WTC11 (cell line): ENCODE measurements around the gene LRRFIP1. TPM values are rescaled to one million over a fixed set of nuclear protein-coding genes. Genes with fewer than 3 reads are reported as not detected.

Source experiments
- ATAC-seq: fragments of 200-7000 bp; cut with Tn5 transposase; 2 replicates; pipeline ENCODE4 v1.10.0; 2021; ENCODE audit warnings: mild to moderate bottlenecking, moderate library complexity
- CTCF ChIA-PET: fragments of 300-600 bp; sonication (Branson Sonifier 250); formaldehyde crosslinking; loops from one replicate; lab custom pipeline; 2021; ENCODE audit warnings: antibody characterized with exemption; lab: Charles Lee
- POLR2A ChIA-PET: fragments of 350-600 bp; sonication (Branson Sonifier 250); formaldehyde crosslinking; loops from one replicate; lab custom pipeline; 2021; ENCODE audit warnings: antibody characterized with exemption; lab: Charles Lee
- DNase-seq: peaks from one replicate; pipeline ENCODE4 v3.0.0; 2021; ENCODE audit warnings: low spot score
- H3K27ac Mint-ChIP-seq: 2 replicates; pipeline ENCODE4 v1.8.0; 2021; ENCODE audit warnings: mixed read lengths
- H3K27me3 Mint-ChIP-seq: 2 replicates; pipeline ENCODE4 v1.8.0; 2021; ENCODE audit warnings: low read depth, mild to moderate bottlenecking, moderate library complexity, mixed read lengths
- H3K36me3 Mint-ChIP-seq: 2 replicates; pipeline ENCODE4 v1.8.0; 2021; ENCODE audit warnings: mixed read lengths
- H3K4me1 Mint-ChIP-seq: 2 replicates; pipeline ENCODE4 v1.8.0; 2022; ENCODE audit warnings: mixed read lengths
- H3K4me3 Mint-ChIP-seq: 2 replicates; pipeline ENCODE4 v1.8.0; 2021; ENCODE audit warnings: mild to moderate bottlenecking, moderate library complexity, mixed read lengths
- H3K9me3 Mint-ChIP-seq: 2 replicates; pipeline ENCODE4 v1.8.0; 2021; ENCODE audit warnings: mixed read lengths
- EMX1 ChIP-seq: fragments of 250-450 bp; sonication (Bioruptor Pico); IDR thresholded peaks from 2 replicates; pipeline ENCODE4 v1.8.0; 2021; ENCODE audit warnings: mild to moderate bottlenecking
- JUN ChIP-seq: sonication (generic); formaldehyde crosslinking; IDR thresholded peaks from 2 replicates; pipeline ENCODE4 v1.8.0; 2023; ENCODE audit warnings: mild to moderate bottlenecking, missing genetic modification reagents
- MYBL2 ChIP-seq: sonication (generic); formaldehyde crosslinking; IDR thresholded peaks from 2 replicates; pipeline ENCODE4 v1.8.1; 2023; ENCODE audit warnings: mild to moderate bottlenecking, moderate library complexity, missing genetic modification reagents
- NR2C2 ChIP-seq: sonication (generic); formaldehyde crosslinking; IDR thresholded peaks from 2 replicates; pipeline ENCODE4 v1.8.0; 2022; ENCODE audit warnings: mild to moderate bottlenecking, missing genetic modification reagents
- PRRX2 ChIP-seq: fragments of 250-450 bp; sonication (Bioruptor Pico); IDR thresholded peaks from 2 replicates; pipeline ENCODE4 v1.8.0; 2021; ENCODE audit warnings: mild to moderate bottlenecking
- TEAD1 ChIP-seq: sonication (generic); formaldehyde crosslinking; IDR thresholded peaks from 2 replicates; pipeline ENCODE4 v1.8.0; 2022; ENCODE audit warnings: mild to moderate bottlenecking, missing genetic modification reagents
- ZNF121 ChIP-seq: sonication (generic); formaldehyde crosslinking; IDR thresholded peaks from 2 replicates; pipeline ENCODE4 v1.8.0; 2023; ENCODE audit warnings: missing genetic modification reagents
- ZNF416 ChIP-seq: fragments of 250-450 bp; sonication (Bioruptor Pico); IDR thresholded peaks from 2 replicates; pipeline ENCODE4 v1.9.0; 2021; ENCODE audit warnings: mild to moderate bottlenecking, inconsistent platforms
- total RNA-seq: library from RNA; stranded (reverse); gene quantifications from 3 replicates; pipeline ENCODE4 v1.2.3, GENCODE V29; 2021
- TF ChIP-seq, protein P1 (sequence below): sonication (generic); formaldehyde crosslinking; IDR thresholded peaks from 2 replicates; pipeline ENCODE4 v1.8.1; 2022; ENCODE audit warnings: low read depth, missing genetic modification reagents, borderline replicate concordance
- TF ChIP-seq, protein P2 (sequence below): fragments of 250-450 bp; sonication (Bioruptor Pico); IDR thresholded peaks from 2 replicates; pipeline ENCODE4 v1.9.0; 2021; ENCODE audit warnings: mild to moderate bottlenecking, borderline replicate concordance
- TF ChIP-seq, protein P3 (sequence below): sonication (generic); formaldehyde crosslinking; IDR thresholded peaks from 2 replicates; pipeline ENCODE4 v1.8.1; 2023; ENCODE audit warnings: mild to moderate bottlenecking, missing genetic modification reagents
- TF ChIP-seq, protein P4 (sequence below): sonication (generic); formaldehyde crosslinking; IDR thresholded peaks from 2 replicates; pipeline ENCODE4 v1.8.1; 2023; ENCODE audit warnings: mild to moderate bottlenecking, missing genetic modification reagents, moderate library complexity
- TF ChIP-seq, protein P5 (sequence below): fragments of 200-600 bp; IDR thresholded peaks from 2 replicates; pipeline ENCODE4 v1.8.0; 2022; ENCODE audit warnings: antibody characterized with exemption

Gene LRRFIP1
- total RNA-seq, 1 experiment from 2014 or later = 88.4 TPM

DNA sequence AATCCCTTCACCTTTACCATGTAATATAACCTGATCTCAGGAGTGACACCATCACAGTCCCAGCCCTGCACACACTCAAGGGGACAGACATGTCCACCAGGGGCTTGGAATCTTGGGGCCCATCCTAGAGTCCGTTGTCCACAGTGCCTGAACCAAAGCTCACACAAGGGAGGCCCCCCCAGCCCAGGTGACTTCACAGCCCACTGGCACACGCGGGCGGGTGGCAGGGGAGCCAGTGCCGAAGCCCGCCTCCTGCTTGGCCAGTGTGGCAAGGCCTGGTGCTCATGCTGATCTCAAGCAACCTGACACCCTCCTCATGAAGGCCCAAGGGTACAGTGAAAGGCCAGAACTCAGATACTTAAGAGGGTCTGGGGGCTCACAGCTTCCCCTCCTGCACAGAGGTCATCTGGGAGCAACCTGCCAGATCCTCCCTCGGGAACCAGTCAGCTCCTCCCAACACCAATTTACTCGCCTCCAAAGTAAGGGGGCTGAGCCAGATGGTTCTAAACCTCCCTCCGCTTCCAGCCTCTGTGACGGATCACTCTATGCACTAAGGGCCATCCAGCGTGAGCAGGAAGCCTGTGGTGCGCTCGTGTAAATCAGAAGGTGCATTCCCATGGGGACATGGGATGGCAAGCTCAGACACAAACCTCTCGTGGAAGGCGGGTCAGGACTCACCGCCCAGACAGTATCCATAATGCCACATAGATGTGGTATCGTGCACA lies 33.6 kb upstream of the LRRFIP1 start:
- POLR2A ChIA-PET = interaction anchor here (2.0 kb wide), 1 partner anchor 9 kb away, joined by 8 read pairs; no protein-coding TSS in a partner anchor
- H3K9me3 Mint-ChIP-seq = no peaks in the 10 kb centered on the region
- no peak; the same call in 1 of the 2 replicates for ATAC-seq
- CTCF ChIA-PET = interaction anchor here (1.4 to 5.5 kb wide), 5 partner anchors 8 to 93 kb away, joined by 5 to 37 read pairs (median 32); no protein-coding TSS in a partner anchor
- no peak for DNase-seq
- peak overlapping the region; percentile 91 for H3K27ac Mint-ChIP-seq
- H3K36me3 Mint-ChIP-seq = no peaks in the 10 kb centered on the region
- H3K4me1 Mint-ChIP-seq = peaks cover 76% of the 10 kb centered on the region
- H3K27me3 Mint-ChIP-seq = no peaks in the 10 kb centered on the region; the same call in 1 of the 2 replicates
- H3K4me3 Mint-ChIP-seq = peak overlapping the region; percentile 28; the same call in 1 of the 2 replicates
- TF ChIP-seq ZNF416 (CRISPR knock-in tag) (no peak), JUN (CRISPR knock-in tag) (no peak), EMX1 (no peak), MYBL2 (CRISPR knock-in tag) (no peak)
- TF ChIP-seq, protein P1, sequence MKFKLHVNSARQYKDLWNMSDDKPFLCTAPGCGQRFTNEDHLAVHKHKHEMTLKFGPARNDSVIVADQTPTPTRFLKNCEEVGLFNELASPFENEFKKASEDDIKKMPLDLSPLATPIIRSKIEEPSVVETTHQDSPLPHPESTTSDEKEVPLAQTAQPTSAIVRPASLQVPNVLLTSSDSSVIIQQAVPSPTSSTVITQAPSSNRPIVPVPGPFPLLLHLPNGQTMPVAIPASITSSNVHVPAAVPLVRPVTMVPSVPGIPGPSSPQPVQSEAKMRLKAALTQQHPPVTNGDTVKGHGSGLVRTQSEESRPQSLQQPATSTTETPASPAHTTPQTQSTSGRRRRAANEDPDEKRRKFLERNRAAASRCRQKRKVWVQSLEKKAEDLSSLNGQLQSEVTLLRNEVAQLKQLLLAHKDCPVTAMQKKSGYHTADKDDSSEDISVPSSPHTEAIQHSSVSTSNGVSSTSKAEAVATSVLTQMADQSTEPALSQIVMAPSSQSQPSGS (CRISPR knock-in tag) = no peak
- TF ChIP-seq, protein P2, sequence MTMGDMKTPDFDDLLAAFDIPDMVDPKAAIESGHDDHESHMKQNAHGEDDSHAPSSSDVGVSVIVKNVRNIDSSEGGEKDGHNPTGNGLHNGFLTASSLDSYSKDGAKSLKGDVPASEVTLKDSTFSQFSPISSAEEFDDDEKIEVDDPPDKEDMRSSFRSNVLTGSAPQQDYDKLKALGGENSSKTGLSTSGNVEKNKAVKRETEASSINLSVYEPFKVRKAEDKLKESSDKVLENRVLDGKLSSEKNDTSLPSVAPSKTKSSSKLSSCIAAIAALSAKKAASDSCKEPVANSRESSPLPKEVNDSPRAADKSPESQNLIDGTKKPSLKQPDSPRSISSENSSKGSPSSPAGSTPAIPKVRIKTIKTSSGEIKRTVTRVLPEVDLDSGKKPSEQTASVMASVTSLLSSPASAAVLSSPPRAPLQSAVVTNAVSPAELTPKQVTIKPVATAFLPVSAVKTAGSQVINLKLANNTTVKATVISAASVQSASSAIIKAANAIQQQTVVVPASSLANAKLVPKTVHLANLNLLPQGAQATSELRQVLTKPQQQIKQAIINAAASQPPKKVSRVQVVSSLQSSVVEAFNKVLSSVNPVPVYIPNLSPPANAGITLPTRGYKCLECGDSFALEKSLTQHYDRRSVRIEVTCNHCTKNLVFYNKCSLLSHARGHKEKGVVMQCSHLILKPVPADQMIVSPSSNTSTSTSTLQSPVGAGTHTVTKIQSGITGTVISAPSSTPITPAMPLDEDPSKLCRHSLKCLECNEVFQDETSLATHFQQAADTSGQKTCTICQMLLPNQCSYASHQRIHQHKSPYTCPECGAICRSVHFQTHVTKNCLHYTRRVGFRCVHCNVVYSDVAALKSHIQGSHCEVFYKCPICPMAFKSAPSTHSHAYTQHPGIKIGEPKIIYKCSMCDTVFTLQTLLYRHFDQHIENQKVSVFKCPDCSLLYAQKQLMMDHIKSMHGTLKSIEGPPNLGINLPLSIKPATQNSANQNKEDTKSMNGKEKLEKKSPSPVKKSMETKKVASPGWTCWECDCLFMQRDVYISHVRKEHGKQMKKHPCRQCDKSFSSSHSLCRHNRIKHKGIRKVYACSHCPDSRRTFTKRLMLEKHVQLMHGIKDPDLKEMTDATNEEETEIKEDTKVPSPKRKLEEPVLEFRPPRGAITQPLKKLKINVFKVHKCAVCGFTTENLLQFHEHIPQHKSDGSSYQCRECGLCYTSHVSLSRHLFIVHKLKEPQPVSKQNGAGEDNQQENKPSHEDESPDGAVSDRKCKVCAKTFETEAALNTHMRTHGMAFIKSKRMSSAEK = no peak

DNA sequence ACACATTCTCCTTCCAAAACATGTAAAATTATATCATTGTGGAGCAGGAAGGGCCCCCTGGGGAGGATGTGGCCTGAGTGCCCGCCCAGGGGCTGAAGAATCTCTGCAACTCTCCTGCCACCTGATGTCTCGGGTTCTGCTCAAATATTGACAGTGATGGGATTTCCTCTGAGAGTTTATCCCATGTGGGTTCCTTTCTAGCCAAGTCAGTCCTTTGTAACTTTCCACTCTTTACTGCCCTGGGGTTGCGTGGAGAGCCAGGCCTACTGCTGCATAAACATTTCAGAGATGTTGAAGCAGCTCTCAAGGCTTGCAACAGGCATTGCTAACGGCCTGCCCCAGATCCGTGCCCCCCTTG lies 32.9 kb upstream of the LRRFIP1 start:
- Mint-ChIP-seq H3K4me1 (peaks cover 78% of the 10 kb centered on the region), H3K27me3 (no peaks in the 10 kb centered on the region; the same call in 1 of the 2 replicates), H3K36me3 (no peaks in the 10 kb centered on the region), H3K9me3 (no peaks in the 10 kb centered on the region)
- ATAC-seq (no peak), DNase-seq (no peak)
- CTCF ChIA-PET = interaction anchor here (0.7 to 5.5 kb wide), 9 partner anchors 7 to 152 kb away, joined by 3 to 37 read pairs (median 5); no protein-coding TSS in a partner anchor
- TF ChIP-seq NR2C2 (CRISPR knock-in tag) = no peak
- TF ChIP-seq, protein P3, sequence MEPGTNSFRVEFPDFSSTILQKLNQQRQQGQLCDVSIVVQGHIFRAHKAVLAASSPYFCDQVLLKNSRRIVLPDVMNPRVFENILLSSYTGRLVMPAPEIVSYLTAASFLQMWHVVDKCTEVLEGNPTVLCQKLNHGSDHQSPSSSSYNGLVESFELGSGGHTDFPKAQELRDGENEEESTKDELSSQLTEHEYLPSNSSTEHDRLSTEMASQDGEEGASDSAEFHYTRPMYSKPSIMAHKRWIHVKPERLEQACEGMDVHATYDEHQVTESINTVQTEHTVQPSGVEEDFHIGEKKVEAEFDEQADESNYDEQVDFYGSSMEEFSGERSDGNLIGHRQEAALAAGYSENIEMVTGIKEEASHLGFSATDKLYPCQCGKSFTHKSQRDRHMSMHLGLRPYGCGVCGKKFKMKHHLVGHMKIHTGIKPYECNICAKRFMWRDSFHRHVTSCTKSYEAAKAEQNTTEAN (CRISPR knock-in tag) = no peak
- TF ChIP-seq TEAD1 (CRISPR knock-in tag) = no peak
- TF ChIP-seq, protein P2 = no peak
- TF ChIP-seq, protein P4, sequence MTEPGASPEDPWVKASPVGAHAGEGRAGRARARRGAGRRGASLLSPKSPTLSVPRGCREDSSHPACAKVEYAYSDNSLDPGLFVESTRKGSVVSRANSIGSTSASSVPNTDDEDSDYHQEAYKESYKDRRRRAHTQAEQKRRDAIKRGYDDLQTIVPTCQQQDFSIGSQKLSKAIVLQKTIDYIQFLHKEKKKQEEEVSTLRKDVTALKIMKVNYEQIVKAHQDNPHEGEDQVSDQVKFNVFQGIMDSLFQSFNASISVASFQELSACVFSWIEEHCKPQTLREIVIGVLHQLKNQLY = no peak
- no peak for TF ChIP-seq PRRX2
- TF ChIP-seq ZNF121 (CRISPR knock-in tag) = no peak
- TF ChIP-seq, protein P5, sequence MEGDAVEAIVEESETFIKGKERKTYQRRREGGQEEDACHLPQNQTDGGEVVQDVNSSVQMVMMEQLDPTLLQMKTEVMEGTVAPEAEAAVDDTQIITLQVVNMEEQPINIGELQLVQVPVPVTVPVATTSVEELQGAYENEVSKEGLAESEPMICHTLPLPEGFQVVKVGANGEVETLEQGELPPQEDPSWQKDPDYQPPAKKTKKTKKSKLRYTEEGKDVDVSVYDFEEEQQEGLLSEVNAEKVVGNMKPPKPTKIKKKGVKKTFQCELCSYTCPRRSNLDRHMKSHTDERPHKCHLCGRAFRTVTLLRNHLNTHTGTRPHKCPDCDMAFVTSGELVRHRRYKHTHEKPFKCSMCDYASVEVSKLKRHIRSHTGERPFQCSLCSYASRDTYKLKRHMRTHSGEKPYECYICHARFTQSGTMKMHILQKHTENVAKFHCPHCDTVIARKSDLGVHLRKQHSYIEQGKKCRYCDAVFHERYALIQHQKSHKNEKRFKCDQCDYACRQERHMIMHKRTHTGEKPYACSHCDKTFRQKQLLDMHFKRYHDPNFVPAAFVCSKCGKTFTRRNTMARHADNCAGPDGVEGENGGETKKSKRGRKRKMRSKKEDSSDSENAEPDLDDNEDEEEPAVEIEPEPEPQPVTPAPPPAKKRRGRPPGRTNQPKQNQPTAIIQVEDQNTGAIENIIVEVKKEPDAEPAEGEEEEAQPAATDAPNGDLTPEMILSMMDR = no peak
- TF ChIP-seq, all 79 proteins: peak for 0
- Mint-ChIP-seq H3K4me3 (peak overlapping the region; percentile 28), H3K27ac (peak overlapping the region; percentile 91)
- POLR2A ChIA-PET = interaction anchor here (2.0 kb wide), 1 partner anchor 10 kb away, joined by 8 read pairs; no protein-coding TSS in a partner anchor
